H1 (cell line): ENCODE measurements around the gene FBXO2. TPM values are rescaled to one million over a fixed set of nuclear protein-coding genes. Genes with fewer than 3 reads are reported as not detected.

Experiments
- CTCF ChIA-PET: fragments of 300-600 bp; sonication (Branson Sonifier 250); formaldehyde crosslinking; loops from one replicate; lab custom pipeline; 2021; ENCODE audit not compliant: partially characterized antibody; lab: Charles Lee
- POLR2A ChIA-PET: fragments of 300-600 bp; sonication (Branson Sonifier 250); formaldehyde crosslinking; loops from one replicate; lab custom pipeline; 2021; ENCODE audit warnings: inconsistent platforms; ENCODE audit not compliant: partially characterized antibody; lab: Charles Lee
- DNase-seq, 2 experiments: peaks; one replicate each; pipeline versions ENCODE4 v3.0.0 to v3.0.0-alpha.2; 2010 to 2022; ENCODE audit warnings: low spot score in 2 of 2, low read depth in 1 of 2, mixed read lengths in 1 of 2
- FAIRE-seq: peaks from 2 replicates; lab custom pipeline; 2011; peaks lifted over from hg19 to GRCh38; lab: Jason Lieb, UNC
- H2AFZ ChIP-seq: 2 replicates; pipeline ENCODE4 v1.8.1; 2012; ENCODE audit warnings: low read length, inconsistent platforms
- H2AK5ac ChIP-seq: 2 replicates; pipeline ENCODE4 v1.6.1; 2013; ENCODE audit warnings: low read depth, low read length
- H2BK120ac ChIP-seq: replicated peaks from 2 replicates; pipeline ENCODE3; 2013; ENCODE audit warnings: low read depth, low read length, inconsistent platforms
- H2BK12ac ChIP-seq: 2 replicates; pipeline ENCODE4 v1.6.1; 2013; ENCODE audit warnings: low read depth, low read length
- H2BK15ac ChIP-seq: 2 replicates; pipeline ENCODE4 v1.6.1; 2013; ENCODE audit warnings: low read length
- H2BK20ac ChIP-seq: 2 replicates; pipeline ENCODE4 v1.6.1; 2013; ENCODE audit warnings: low read length
- H2BK5ac ChIP-seq: 2 replicates; pipeline ENCODE4 v1.6.1; 2013; ENCODE audit warnings: low read depth, low read length
- H3K14ac ChIP-seq: 2 replicates; pipeline ENCODE4 v1.6.1; 2013; ENCODE audit warnings: inconsistent platforms; ENCODE audit not compliant: insufficient read length
- H3K18ac ChIP-seq: 2 replicates; pipeline ENCODE4 v1.6.1; 2013; ENCODE audit warnings: low read length; ENCODE audit errors: extremely low read depth
- H3K23ac ChIP-seq: 2 replicates; pipeline ENCODE4 v1.6.1; 2013; ENCODE audit warnings: inconsistent platforms; ENCODE audit not compliant: insufficient read length
- H3K23me2 ChIP-seq: 2 replicates; pipeline ENCODE4 v1.6.1; 2013; ENCODE audit warnings: low read depth, low read length
- H3K27ac ChIP-seq: 2 replicates; pipeline ENCODE4 v1.6.1; 2011; ENCODE audit warnings: low read depth, low read length, inconsistent platforms
- H3K27me3 ChIP-seq, 4 experiments: replicated peaks in 1 of 4; 1 replicate in 1 of 4; 2 replicates in 3 of 4; pipeline versions ENCODE4 v1.6.1 to v1.8.1; 2011 to 2013; ENCODE audit warnings: low read length in 3 of 4, mild to moderate bottlenecking in 3 of 4, inconsistent platforms in 2 of 4, mixed read lengths in 2 of 4, moderate library complexity in 1 of 4; ENCODE audit not compliant: control insufficient read depth in 3 of 4, insufficient read depth in 3 of 4; ENCODE audit errors: extremely low read depth in 1 of 4
- H3K36me3 ChIP-seq, 4 experiments: 2 replicates each; pipeline versions ENCODE4 v1.6.1 to v1.8.1; 2011 to 2013; ENCODE audit warnings: mild to moderate bottlenecking in 4 of 4, low read length in 3 of 4, moderate library complexity in 2 of 4, control low read depth in 1 of 4, inconsistent platforms in 1 of 4; ENCODE audit not compliant: insufficient read depth in 4 of 4, control insufficient read depth in 2 of 4
- H3K4ac ChIP-seq: replicated peaks from 2 replicates; pipeline ENCODE3; 2013; ENCODE audit warnings: low read length, low read depth, mixed read lengths, inconsistent platforms; ENCODE audit not compliant: insufficient read length
- H3K4me1 ChIP-seq, 4 experiments: replicated peaks in 1 of 4; 1 replicate in 1 of 4; 2 replicates in 3 of 4; pipeline versions ENCODE4 v1.6.1 to v1.8.1; 2011 to 2013; ENCODE audit warnings: low read length in 3 of 4, inconsistent platforms in 2 of 4, mixed read lengths in 1 of 4; ENCODE audit not compliant: insufficient read depth in 4 of 4, control insufficient read depth in 3 of 4
- H3K4me2 ChIP-seq, 2 experiments: 2 replicates each; pipeline versions ENCODE4 v1.6.1 to v1.8.1; 2011 to 2013; ENCODE audit warnings: low read depth in 2 of 2, low read length in 2 of 2, control low read depth in 1 of 2, inconsistent platforms in 1 of 2, mild to moderate bottlenecking in 1 of 2; ENCODE audit not compliant: insufficient read depth in 1 of 2
- H3K4me3 ChIP-seq, 4 experiments: fragments of 200-600, 300-600 bp in 1 of 4; sonication (generic), shearing (Covaris generic), sonication (Bioruptor Twin) in 1 of 4; 2 replicates each; pipeline versions ENCODE4 v1.5.1 to v1.8.1; 2011 to 2016; ENCODE audit warnings: low read length in 4 of 4, low read depth in 3 of 4, control low read depth in 2 of 4, inconsistent platforms in 2 of 4, mild to moderate bottlenecking in 2 of 4, mixed read lengths in 1 of 4, moderate library complexity in 1 of 4; ENCODE audit not compliant: insufficient read depth in 2 of 4; ENCODE audit errors: extremely low read depth in 1 of 4
- H3K56ac ChIP-seq: replicated peaks from 2 replicates; pipeline ENCODE3; 2013; ENCODE audit warnings: low read depth, mild to moderate bottlenecking, mixed read lengths, low read length, inconsistent platforms; ENCODE audit not compliant: insufficient read length
- H3K79me1 ChIP-seq: 2 replicates; pipeline ENCODE4 v1.6.1; 2013; ENCODE audit warnings: low read depth, low read length, control low read depth
- H3K79me2 ChIP-seq, 2 experiments: 2 replicates each; pipeline versions ENCODE4 v1.6.1 to v1.8.1; 2012 to 2013; ENCODE audit warnings: low read length in 2 of 2, mild to moderate bottlenecking in 2 of 2, inconsistent platforms in 1 of 2; ENCODE audit not compliant: insufficient read depth in 2 of 2, control insufficient read depth in 1 of 2
- H3K9ac ChIP-seq, 4 experiments: replicated peaks in 1 of 4; 1 replicate in 1 of 4; 2 replicates in 3 of 4; pipeline versions ENCODE4 v1.6.1 to v1.8.1; 2011 to 2013; ENCODE audit warnings: low read depth in 3 of 4, low read length in 3 of 4, control low read depth in 2 of 4, mild to moderate bottlenecking in 2 of 4, moderate library complexity in 2 of 4, inconsistent platforms in 1 of 4; ENCODE audit errors: extremely low read depth in 1 of 4
- H3K9me3 ChIP-seq, 2 experiments: 2 replicates each; pipeline versions ENCODE4 v1.6.1 to v1.8.1; 2012 to 2013; ENCODE audit warnings: mild to moderate bottlenecking in 2 of 2, moderate library complexity in 2 of 2, control low read depth in 1 of 2, inconsistent platforms in 1 of 2, low read depth in 1 of 2, low read length in 1 of 2, mixed read lengths in 1 of 2; ENCODE audit not compliant: insufficient read depth in 2 of 2
- H4K20me1 ChIP-seq, 2 experiments: replicated peaks in 1 of 2; 2 replicates each; pipeline versions ENCODE3 to v1.8.1; 2011 to 2013; ENCODE audit warnings: inconsistent platforms in 2 of 2, low read length in 2 of 2, mild to moderate bottlenecking in 1 of 2; ENCODE audit not compliant: insufficient read depth in 2 of 2, control insufficient read depth in 1 of 2
- H4K5ac ChIP-seq: 2 replicates; pipeline ENCODE4 v1.6.1; 2013; ENCODE audit warnings: low read length, low read depth, mixed read lengths, inconsistent platforms; ENCODE audit not compliant: insufficient read length
- H4K8ac ChIP-seq: 2 replicates; pipeline ENCODE4 v1.8.0; 2013; ENCODE audit warnings: mild to moderate bottlenecking, moderate library complexity, low read length, inconsistent platforms; ENCODE audit not compliant: insufficient read depth; ENCODE audit errors: extremely low read depth
- H4K91ac ChIP-seq: replicated peaks from 2 replicates; pipeline ENCODE3; 2013; ENCODE audit warnings: low read length, mixed read lengths, inconsistent platforms; ENCODE audit not compliant: insufficient read length
- BCL11A ChIP-seq, 2 experiments: IDR thresholded peaks; one replicate each; pipeline ENCODE4 v1.6.1; 2011; ENCODE audit warnings: low read depth in 2 of 2, low read length in 2 of 2, mild to moderate bottlenecking in 2 of 2
- KDM1A ChIP-seq: fragments of 200-600, 300-600 bp; sonication (generic); IDR thresholded peaks from 2 replicates; pipeline ENCODE4 v1.7.1; 2016; ENCODE audit warnings: mild to moderate bottlenecking, low read length, borderline replicate concordance
- NRF1 ChIP-seq: IDR thresholded peaks from 2 replicates; pipeline ENCODE4 v1.6.1; 2011; ENCODE audit warnings: mild to moderate bottlenecking, low read depth, low read length, improper control_type of control experiment
- POLR2A ChIP-seq, 2 experiments: IDR thresholded peaks; 1 replicate in 1 of 2; 2 replicates in 1 of 2; pipeline ENCODE4 v1.6.1; 2011; ENCODE audit warnings: low read depth in 2 of 2, low read length in 2 of 2, mild to moderate bottlenecking in 2 of 2; ENCODE audit errors: control extremely low read depth in 1 of 2
- POLR2AphosphoS5 ChIP-seq: IDR thresholded peaks from 2 replicates; pipeline ENCODE4 v1.6.1; 2011; ENCODE audit warnings: low read depth, low read length
- RAD21 ChIP-seq, 2 experiments: IDR thresholded peaks in 1 of 2; conservative IDR thresholded peaks in 1 of 2; 2 replicates each; pipeline ENCODE4 v1.6.1; 2011; ENCODE audit warnings: low read depth in 2 of 2, low read length in 2 of 2, improper control_type of control experiment in 1 of 2, inconsistent platforms in 1 of 2, mild to moderate bottlenecking in 1 of 2, moderate library complexity in 1 of 2
- RXRA ChIP-seq: IDR thresholded peaks from 2 replicates; pipeline ENCODE4 v1.6.1; 2011; ENCODE audit warnings: low read depth, mild to moderate bottlenecking, low read length, moderate library complexity; ENCODE audit not compliant: insufficient read depth
- SIRT6 ChIP-seq: IDR thresholded peaks from one replicate; pipeline ENCODE4 v1.7.1; 2012; ENCODE audit warnings: low read length, inconsistent platforms
- SIX5 ChIP-seq: IDR thresholded peaks from 2 replicates; pipeline ENCODE4 v1.6.1; 2011; ENCODE audit warnings: mild to moderate bottlenecking, low read depth, low read length
- SP4 ChIP-seq: IDR thresholded peaks from 2 replicates; pipeline ENCODE4 v1.6.1; 2012; ENCODE audit warnings: low read length, inconsistent platforms
- SUZ12 ChIP-seq: fragments of 200-600 bp; sonication (generic); IDR thresholded peaks from 2 replicates; pipeline ENCODE4 v1.6.1; 2012; ENCODE audit warnings: mild to moderate bottlenecking, inconsistent platforms, low read length, moderate library complexity, mixed read lengths
- TAF7 ChIP-seq: optimal IDR thresholded peaks from 2 replicates; pipeline ENCODE3; 2011; ENCODE audit warnings: low read depth, mild to moderate bottlenecking, inconsistent platforms, low read length, moderate library complexity, borderline replicate concordance
- WGBS, 2 experiments: shearing (Covaris generic) in 1 of 2; methylation state at CpG; one replicate each; pipeline versions ENCODE4 v1.1.6 to v1.1.7; 2013 to 2015; ENCODE audit warnings: low lambda C conversion rate in 2 of 2, mixed read lengths in 2 of 2, inconsistent platforms in 1 of 2, low coverage in 1 of 2, missing lambda C conversion rate in 1 of 2; ENCODE audit not compliant: insufficient replicate concordance in 2 of 2, insufficient coverage in 1 of 2, insufficient read length in 1 of 2; ENCODE audit errors: extremely low coverage in 1 of 2, missing lambda C conversion rate in 1 of 2; 5-methylcytosine and 5-hydroxymethylcytosine counted together
- polyA plus RNA-seq, 7 experiments: library from polyadenylated mRNA; depleted of rRNA in 3 of 7; stranded (reverse) in 5 of 7; unstranded in 2 of 7; fragments of >200 nt in 5 of 7; fragments of 200-250 nt in 2 of 7; gene quantifications; 1 replicate in 5 of 7; 2 replicates in 1 of 7; 4 replicates in 1 of 7; pipeline versions ENCODE4 v1.2.1 to v1.2.3, GENCODE V29; 2011 to 2013; ENCODE audit warnings: missing spikeins in 2 of 7, mixed read lengths in 2 of 7
- total RNA-seq: library from RNA; stranded (reverse); fragmentation: NEBNext Ultra II Directional; extraction: Animal tissue kit (Norgen Biotek cat#: 25700); gene quantifications from 2 replicates; pipeline ENCODE4 v1.2.1, GENCODE V29; 2021
- TF ChIP-seq, protein P1 (sequence below): IDR thresholded peaks from 2 replicates; pipeline ENCODE4 v1.6.1; 2012; ENCODE audit warnings: inconsistent platforms

Gene FBXO2
- total and polyA plus RNA-seq, 2 of the 8 experiments (the other 6 are each of a cell fraction or from before 2014, with no cell fraction given) = 51.3 to 57.9 TPM

DNA sequence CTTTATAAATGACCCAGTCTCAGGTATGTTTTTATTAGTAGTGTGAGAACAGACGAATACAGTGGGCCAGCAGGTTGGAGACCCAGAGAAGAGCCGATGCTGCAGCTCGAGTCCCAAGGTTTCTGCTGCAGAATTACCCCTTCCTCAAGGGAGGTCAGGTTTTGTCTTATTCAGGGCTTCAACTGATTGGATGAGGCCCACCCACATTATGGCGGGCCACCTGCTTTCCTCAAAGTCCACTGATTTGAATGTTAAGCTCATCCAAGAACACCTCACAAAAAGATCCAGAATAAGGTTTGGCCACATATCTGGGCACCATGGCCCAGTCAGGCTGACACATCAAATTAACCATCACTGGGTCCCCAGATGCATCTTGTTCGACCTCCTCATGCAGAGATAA, 40.9 kb downstream of the FBXO2 start:
- Histone ChIP-seq H4K5ac (no peak overlapping the region), H4K8ac (no peak overlapping the region), H2BK20ac (no peak overlapping the region), H3K4me1 (no peaks in the 10 kb centered on the region), H2AK5ac (no peak overlapping the region), H3K79me2 (no peaks in the 10 kb centered on the region), H3K27ac (no peak overlapping the region), H3K18ac (no peak overlapping the region), H3K56ac (no peak overlapping the region), H4K91ac (no peak overlapping the region), H2BK120ac (no peak overlapping the region), H3K14ac (no peak overlapping the region), H2BK5ac (no peak overlapping the region), H3K79me1 (no peaks in the 10 kb centered on the region), H2BK12ac (no peak overlapping the region), H3K9ac (no peak overlapping the region), H3K27me3 (no peaks in the 10 kb centered on the region), H2AFZ (no peak overlapping the region), H3K4ac (no peak overlapping the region), H3K36me3 (no peaks in the 10 kb centered on the region), H4K20me1 (no peaks in the 10 kb centered on the region), H2BK15ac (no peak overlapping the region), H3K4me3 (no peak overlapping the region), H3K23ac (no peak overlapping the region), H3K4me2 (no peak overlapping the region), H3K9me3 (peaks cover 0 to 1% of the 10 kb centered on the region in 2 experiments; a peak in 1 of 4 replicates), H3K23me2 (no peaks in the 10 kb centered on the region)
- ChIA-PET POLR2A (interaction anchor here (1.2 to 1.3 kb wide), 2 partner anchors 9 to 24 kb away, joined by 3 to 4 read pairs; no protein-coding TSS in a partner anchor), CTCF (interaction anchor here (1.0 to 4.9 kb wide), 5 partner anchors 13 to 134 kb away, joined by 3 to 32 read pairs (median 7); partner anchors contain the start of gene DISP3)
- TF ChIP-seq POLR2AphosphoS5 = no peak
- TF ChIP-seq TAF7 = no peak
- TF ChIP-seq SP4 = no peak
- TF ChIP-seq SIRT6 = no peak
- no peak for TF ChIP-seq SUZ12
- TF ChIP-seq SIX5 = no peak
- no peak for TF ChIP-seq POLR2A (IDR thresholded peaks at IDR 0.05; ENCODE audit: control extremely low read depth in 1 of 2, low read depth in 2 of 2, low read length in 2 of 2)
- no peak for TF ChIP-seq BCL11A (IDR thresholded peaks at IDR 0.05; ENCODE audit: low read depth in 2 of 2, low read length in 2 of 2)
- no peak for TF ChIP-seq RAD21 (IDR thresholded peaks at IDR 0.05 in 1 of 2, conservative IDR thresholded peaks at IDR 0.05 in 1 of 2; ENCODE audit: low read depth in 2 of 2, low read length in 2 of 2)
- TF ChIP-seq, protein P1, sequence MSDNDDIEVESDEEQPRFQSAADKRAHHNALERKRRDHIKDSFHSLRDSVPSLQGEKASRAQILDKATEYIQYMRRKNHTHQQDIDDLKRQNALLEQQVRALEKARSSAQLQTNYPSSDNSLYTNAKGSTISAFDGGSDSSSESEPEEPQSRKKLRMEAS = no peak
- TF ChIP-seq RXRA = no peak
- no peak for TF ChIP-seq KDM1A
- TF ChIP-seq NRF1 = no peak
- 80% methylated on average over 5 of the region's 5 CpGs; no CpG with 5 or more reads in 1 of the 2 experiments for WGBS, 2 experiments
- DNase-seq (no peak), FAIRE-seq (no peak)
